Medulla oblongata (tissue), 1 donor: ENCODE results near the gene SLC18A3.

ENCODE experiments used
- DNase-seq: peaks from one replicate; pipeline ENCODE4 v3.0.0-alpha.2; 2015; ENCODE audit errors: extremely low spot score

The SLC18A3 gene

DNA sequence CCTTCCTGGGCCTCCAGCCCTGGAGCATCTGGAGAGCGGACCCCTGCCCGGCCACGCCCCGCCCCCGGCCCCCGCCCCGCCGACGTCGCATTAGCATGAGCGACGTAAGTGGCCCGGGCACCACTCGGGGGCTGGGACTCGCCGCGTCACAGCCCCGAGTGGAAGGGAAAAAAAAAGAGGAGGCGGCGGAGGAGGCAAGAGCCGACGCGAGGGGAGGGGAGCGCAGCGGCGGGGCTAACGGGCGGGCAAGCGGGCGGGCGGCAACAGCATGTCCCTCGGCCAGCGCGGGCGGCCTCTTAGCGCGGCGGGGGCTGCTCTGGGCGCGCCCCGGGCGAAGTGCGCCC, at the start of gene SLC18A3:
TSS of gene SLC18A3 (plus strand) at position 197 of the 344 bp plus-strand sequence. CDS start 431 bp downstream, outside the sequence.
- DNase-seq = no peak

DNA sequence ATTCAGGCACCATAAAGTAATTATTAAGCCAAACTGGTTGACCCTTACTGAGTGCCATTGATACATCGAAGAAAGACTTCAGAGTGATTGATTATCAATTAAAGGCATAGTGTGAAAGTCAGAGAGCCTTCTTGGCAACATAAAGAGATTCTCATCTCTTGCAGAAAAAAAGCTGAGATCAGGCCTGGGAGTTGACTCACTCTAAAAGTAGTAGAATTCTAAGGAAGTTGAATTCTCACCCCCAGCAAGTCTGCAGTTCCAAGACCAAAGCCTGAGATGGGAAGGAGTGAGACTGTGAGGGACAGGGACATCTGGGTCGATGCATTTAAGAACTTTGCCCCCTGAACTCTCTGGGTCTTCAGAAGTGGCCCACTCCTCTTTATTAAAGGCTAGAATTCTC, 49.6 kb upstream of the SLC18A3 start:
- no peak for DNase-seq

DNA sequence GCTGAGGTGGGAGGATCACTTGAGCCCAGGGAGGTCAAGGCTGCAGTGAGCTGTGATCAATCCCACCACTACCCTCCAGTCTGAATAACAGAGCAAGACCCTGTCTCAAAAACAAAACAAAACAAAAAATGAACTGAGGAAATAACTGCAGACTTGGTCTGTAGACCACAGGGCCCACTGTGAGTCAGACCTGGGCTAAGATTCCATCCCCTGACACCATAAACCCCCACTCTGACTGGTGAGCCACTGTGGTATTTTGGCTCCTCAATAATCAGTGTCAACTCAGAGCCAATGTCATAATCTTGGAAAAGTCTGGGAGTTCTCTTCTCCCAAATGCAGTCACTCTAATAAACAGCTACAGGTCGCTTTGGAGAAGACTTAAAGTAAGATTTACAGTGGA, 47.2 kb upstream of the SLC18A3 start:
- DNase-seq = no peak

DNA sequence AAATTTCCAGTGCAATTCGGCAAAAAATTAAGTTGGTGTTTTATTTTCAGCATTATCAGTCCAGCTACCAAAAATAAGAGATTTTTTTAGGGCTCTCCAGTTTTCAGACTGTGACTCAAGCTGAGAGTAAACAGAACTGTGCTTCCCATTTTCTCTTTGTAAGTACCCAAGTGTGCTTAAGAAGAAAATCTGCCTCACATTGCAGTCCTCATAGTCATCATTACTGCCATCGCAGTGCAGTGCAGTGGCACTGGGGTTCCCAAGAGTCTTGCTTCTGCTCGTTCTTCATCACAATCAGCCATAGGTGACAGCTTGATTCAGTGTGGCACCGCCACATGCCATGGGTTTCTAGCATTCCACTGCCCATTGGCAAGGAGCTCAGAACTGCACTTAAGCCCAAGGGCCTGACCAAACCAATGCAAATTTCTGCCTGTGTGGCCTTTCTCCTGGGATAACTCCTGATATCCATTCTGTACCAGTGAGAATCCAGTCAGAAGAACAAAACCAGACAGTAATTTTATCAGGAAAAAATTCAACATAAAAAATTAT, 45.6 kb upstream of the SLC18A3 start:
- peak; percentile 20 for DNase-seq

DNA sequence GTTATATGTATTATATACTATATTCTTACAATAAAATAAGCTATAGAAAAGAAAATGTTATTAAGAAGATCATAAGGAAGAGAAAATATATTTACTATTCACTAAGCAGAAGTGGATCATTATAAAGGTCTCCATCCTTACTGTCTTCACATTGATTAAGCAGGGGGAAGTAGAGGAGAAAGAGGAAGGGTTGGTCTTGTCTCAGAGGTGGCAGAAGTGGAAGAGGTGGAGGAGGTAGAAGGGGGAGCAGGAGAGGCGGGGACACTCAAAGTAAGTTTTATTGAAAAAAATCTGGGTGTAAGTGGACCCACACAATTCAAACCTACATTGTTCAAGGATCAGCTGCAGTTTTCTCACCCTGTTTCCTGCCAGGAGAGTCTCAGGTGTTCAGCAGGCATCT, 42.3 kb upstream of the SLC18A3 start:
- no peak for DNase-seq

DNA sequence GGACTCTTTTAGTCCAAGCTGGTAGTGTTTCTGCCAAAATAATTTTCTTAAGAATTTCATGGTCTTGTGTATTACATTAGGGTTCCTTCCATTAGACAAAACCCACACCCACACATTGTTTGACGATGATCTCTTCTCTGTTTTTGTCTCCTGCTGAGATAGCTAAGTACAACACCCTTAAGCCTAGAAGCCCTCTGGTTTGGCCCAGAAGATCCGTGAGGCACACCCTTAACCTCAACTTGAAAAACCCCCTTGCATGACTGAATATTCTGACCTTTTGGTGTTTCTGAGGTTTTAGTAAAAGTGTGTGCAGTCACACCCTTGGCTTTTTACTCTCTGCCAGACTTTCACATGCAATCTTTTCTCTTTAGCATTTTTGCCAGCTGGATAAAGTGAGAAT, 41.9 kb upstream of the SLC18A3 start:
- DNase-seq = no peak

DNA sequence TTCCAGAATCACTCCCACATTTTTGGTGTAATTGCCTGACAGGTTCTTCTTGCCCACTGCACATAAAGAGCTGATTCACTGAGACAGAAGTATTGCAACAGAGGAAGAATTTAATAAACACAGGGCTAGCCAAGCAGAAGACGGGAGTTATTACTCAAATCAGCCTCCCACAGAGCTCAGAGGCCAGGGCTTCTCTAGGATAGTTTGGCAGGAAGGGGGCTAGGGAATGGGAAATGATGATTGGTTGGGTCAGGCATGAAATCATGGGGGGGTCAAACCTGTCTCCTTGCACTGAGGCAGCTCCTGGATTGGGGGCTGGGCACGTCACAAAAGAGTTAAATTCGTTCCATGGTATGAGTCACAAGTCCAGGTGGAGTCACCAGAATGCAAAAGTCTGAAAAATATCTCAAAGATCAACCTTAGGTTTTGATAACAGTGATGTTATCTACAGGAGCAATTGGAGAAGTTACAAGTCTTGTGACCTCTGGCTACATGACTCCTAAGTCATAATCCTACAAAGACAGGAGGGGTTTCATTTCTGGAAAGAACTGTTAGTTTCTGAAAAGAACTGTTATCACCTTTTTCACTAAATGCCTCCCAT, 41.0 kb upstream of the SLC18A3 start:
- DNase-seq = no peak

DNA sequence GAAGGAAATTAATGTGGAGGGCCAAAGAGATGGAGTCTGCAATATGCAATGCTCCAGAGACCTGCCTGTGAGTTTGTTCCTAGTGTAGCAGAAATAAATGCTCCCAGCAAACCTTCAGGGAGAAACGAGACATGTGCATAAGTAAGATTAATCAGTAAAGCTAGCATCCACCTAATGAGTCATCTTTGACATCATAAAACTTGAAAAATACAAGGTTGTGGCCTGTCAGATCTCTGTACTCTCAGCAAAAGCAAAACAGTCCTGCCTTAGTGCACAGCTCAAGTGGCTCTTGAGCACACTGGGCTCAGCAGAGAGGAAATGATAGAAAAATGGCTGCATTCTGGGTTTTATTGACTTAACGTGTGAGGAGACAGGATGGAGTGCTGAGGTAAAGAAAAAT, 38.7 kb upstream of the SLC18A3 start:
- DNase-seq = no peak

DNA sequence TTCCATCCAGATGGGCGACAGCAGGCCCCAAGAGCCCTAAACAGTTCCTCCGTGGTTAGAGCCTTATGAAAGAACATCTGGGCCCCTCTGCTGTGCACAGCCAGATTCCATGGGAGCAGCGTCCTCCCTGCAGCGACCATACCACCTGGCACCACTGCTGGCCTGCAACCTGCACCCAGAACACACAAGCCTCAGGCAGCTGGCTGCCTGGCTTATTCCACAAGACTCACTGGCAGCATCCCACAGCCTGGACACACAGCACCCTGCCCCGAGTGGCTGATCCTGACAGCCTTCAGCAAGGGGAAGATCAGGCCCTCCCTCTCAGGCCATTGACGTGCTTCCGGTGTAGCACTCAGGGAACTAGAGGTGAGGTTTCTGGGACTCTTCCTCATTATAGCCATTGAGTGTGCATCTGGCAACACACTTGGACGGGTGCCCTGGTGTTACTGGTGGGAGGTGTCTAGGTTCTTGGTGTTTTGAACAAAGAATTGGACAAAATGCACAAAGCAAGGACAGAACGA, 37.5 kb upstream of the SLC18A3 start:
- DNase-seq = no peak

DNA sequence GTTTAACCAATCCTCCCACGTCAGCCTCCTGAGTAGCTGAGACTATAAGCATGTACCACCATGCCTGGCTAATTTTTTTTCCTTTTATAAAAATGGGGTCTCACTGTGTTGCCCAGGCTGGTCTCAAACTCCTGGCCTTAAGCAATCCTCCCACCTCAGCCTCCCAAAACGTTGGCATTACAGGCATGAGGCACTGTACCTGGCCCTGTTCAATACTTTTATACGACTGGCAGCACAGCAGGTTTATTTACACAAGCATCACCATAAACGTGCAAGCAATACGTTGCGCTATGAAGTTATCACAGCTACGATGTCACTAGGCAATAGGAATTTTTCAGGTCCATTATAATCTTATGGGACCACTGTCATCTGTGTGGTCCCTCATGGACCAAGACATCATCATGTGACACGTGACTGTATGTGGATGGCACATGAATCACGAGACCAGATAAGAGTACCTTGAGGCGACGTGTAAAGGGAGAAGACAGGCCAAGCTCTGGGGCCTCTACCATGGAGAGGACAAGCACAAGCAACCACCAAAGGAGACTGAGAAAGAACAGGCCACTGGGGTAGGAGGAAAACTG, 34.5 kb upstream of the SLC18A3 start:
- no peak for DNase-seq

DNA sequence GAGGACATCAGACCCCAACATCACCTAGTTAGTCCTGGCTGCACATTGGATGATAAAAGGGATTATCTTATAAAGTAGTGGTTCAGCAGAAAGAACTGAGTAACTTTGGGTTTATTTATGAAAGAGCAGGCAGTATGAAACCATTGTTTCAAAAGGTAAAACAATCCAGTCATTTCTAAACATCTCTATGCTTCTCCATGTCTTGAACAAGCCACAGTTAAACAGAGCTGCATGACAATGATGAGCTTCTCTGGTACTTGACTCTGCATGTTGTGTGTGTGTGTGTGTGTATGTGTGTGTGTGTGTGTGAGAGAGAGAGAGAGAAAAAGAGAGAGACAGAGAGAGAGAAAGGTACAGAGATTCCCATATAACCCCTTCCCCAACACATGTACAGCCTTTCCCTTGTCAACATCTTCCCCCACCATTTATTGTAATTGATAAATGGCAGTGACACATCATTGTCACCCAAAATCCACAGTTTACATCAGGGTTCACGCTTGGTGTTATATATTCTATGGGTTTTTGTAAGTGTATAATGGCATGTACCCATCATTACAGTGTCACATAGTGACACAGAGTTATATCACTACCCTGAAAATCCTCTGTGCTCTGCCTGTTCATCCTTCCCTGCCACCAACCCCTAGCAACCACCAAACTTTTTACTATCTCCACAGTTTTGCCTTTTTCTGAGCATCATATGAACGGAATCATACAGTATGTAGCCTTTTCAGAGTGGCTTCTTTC, 32.8 kb upstream of the SLC18A3 start:
- DNase-seq = no peak

DNA sequence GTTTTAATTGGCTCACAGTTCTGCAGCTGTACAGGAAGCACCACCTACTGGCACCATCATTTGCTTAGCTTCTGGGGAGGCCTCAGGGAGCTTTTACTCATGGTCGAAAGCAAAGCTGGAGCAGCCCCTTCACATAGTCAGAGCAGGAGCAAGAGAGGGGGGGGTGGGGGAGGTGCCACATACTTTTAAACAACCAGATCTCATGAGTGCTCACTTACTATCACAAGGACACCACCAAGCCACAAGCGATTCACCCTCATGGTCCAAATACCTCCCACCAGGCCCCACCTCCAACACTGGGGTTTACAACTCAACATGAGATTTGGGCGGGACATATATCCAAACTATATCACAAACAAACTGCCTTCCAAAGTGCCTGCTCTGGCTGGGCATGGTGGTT, 31.7 kb upstream of the SLC18A3 start:
- DNase-seq = no peak

DNA sequence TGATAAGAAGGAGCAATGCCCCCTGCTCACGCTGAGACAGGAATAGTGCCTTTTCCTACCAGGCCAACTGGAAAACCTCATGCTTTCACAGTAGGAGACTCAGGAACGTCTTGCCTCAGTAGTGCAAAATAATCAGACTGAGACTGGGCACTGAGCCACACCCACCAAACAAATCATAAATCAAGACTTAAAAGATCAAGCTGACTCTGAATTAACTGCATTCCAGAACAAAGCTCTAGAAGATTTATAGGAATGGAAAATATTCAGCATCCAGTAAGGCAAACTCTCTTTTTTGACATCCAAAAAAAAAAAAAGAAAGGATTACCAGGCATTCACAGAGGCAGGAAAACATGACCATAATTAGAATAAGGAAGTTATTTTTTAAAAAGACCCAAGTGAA, 30.5 kb upstream of the SLC18A3 start:
- no peak for DNase-seq

DNA sequence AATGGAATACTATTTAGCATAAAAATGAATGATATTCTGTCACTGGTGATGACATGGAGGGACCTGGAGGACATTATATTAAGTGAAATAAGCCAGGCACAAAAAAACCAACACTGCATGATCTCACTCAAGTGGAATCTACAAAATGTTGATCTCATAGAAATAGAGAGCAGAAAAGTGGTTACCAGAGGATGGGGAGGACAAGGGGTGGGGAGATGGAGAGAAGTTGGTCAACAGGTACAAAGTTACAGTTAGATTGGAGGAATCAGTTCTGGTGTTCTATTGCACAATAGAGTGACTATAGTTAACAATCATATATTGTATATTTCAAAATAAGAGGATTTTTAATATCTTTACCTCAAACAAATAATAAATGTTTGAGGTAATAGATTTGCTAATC, 24.7 kb upstream of the SLC18A3 start:
- DNase-seq = no peak

DNA sequence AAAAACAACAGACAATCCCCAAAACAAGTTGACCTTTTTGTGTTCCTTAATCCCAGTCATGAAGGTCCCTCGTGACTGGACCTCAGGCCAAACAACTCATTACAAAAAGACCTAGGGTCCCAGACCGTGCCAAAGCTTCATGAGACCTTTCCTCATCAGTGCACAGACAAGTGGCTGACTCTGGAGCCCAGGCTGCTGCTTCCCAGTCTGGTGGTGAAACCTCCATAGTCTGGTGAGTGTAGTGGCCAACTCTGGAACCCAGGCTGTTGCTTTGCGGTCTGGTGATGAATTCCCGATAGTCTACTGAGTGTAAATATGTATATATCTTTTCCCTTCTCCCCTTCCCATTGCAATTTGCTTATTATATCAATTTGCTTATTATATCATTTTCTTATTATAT, 22.1 kb upstream of the SLC18A3 start:
- no peak for DNase-seq

DNA sequence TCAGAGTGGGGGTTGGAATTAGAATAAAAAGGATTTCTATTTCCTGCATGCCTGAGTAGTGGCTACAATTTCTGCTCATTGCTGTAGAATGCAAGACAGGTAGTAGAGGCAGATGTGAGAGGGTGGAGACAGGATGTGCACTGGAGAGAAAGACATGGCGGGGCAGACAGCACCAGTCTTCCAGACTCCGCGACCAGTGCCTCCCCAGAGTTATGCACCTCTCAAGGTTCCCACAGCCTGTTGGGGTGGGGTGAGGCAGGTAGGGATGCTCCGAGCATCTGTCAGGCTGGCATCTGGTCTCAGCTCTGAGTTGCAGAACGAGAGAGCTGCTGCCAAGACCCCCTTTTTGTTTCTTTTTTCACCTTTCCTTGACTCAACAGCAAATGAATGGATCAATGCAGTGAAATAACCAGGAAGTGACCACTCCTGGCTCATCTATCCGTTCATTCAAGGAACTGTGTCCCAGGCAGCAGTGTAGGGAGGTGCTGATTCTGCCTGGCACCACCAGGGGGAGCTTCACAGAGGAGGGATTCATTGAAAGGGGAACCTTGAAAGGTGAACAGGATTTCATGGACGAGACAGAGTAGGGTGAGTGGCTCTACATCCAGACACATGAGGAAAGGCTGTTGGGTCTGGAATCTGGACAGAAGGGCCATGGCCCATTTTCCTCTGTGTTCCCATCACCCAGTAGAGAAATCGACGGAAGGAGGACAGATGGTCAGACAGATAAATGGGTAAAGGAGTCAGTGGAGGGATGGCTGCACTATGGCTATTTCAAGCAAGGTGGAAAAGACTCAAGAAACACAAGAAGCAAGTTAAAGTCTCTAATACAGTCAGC, 17.2 kb upstream of the SLC18A3 start:
- DNase-seq = peak; percentile 74

DNA sequence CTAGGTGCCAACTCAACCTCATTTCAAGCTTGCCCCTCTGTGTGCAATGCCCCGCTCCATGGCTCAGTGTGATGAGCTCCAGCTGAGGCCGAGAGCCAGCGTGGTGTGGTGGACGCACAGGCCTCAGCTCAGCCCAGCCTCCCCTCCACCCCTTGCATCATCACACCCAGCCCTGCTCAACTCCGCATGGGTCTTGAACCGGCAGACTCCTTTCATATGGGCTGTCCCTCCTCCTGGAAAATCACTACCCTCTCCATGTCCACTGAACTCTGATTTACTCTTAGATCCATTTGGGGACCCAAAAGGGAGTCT, 16.6 kb upstream of the SLC18A3 start:
- DNase-seq = no peak

DNA sequence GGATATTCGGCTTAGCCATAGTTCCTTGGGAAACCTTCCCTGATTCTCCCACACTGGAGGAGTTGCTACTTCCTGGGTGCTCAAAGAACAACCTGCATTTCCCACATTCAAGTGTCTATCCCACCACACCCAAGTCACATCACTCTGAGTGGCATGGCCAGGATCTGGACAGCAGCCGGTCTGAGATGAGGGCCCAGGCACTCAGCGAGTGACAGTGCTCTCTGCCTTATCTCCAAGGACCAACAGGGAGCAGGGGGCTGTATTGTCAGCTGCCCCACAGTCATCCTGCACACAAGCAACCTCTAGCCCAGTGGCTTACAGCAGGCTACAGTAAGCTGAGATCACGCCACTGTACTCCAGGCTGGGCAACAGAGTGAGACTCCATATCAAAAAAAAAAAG, 16.1 kb upstream of the SLC18A3 start:
- no peak for DNase-seq

DNA sequence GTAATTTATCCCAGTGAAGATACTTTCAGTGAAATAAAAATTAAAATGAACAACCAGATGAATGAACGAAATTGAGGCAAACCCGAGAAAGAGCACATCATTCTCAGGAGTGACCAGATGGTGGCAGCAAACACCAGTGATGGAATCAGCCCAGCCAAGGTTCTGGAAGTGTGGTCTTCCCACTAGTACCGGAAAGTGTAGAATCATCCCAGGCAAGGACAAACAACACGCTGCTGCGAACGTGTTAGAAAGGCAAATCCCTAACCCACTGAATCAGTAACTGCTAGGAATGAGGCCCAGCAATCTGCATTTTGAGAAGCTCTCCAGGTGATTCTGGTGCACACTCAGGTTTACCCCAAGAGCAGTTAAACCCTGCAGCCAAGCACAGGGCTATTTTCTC, 15.5 kb upstream of the SLC18A3 start:
- peak; percentile 69 for DNase-seq

DNA sequence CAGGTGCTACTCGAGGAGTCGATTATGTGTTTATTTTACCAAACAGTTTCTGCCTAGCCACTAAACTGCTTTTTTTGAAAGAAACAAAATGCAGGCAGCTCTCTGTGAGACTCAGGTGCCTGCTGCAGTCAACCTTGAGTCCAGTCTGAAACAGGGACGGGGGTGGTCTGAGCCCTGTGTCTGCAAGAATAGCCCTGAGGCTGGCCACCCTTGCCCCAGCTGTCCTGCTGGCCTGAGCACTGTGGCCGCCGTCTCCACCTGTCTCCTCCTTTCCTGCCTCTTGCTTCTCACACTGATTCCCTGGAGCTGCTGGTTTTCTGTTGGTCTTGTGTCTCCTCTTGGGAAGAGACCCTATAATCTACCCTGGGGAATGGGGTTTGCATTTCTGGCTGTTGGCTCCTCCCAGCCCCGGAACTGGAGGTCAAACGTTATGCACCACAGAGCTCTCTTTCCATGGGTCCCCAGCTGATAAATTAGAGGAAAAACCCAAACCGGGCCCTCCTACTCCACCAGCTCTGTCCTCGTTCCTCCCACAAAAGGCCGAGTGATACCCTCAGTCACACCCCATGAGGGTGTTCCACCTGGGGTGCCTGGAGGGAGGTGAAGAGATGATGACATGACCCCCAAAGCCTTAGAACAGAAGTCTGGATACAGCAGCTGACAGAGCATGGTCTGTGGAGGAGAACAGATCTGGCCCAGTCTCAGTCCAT, 15.0 kb upstream of the SLC18A3 start:
- no peak for DNase-seq

DNA sequence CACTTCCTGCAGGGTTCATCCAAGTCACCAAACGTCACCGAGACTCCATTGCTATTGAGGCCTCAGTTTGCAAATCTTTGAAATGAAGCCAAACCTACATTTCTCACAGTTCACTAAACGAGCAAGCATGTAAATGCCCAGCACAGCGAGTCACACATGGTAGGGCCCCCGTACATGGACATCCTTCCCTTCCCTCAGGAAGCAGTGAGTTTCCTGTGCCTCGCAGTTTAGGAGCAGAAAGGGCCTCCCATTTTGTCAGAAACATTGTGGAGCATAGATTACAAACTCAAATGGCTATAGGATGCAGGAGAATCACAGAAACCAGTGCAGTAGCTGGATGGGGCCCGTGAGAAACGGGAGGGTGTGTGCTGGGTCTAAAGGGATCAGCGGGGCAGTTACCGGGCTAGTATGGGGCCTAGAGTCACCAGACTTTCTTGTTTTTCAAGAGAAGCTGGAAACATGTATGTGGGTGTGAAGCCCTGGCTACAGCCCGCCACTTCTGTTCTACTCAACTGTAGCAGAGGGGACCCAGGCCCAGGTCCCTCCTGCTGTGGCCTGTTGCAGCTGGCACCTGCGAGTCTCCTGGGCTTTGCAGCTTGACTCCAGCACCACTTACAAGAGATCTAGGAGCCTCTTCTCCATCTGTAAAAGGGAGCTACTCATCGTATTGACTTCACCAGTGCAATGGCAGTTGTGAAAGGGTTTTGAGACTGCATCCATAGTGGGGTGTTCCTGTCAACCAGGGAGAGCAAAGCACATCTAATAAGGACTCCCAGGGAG, 14.2 kb upstream of the SLC18A3 start:
- no peak for DNase-seq
